OCI-LY7 (cell line): ENCODE results near the gene NLGN4Y.

Source experiments
- EZH2phosphoT487 ChIP-seq: fragments of 200-600 bp; sonication (generic); IDR thresholded peaks from 2 replicates; pipeline ENCODE4 v1.6.1; 2018; ENCODE audit warnings: low read depth, borderline replicate concordance, mild to moderate bottlenecking, mixed run types, antibody characterized with exemption, low read length, moderate library complexity, mixed read lengths
- TF ChIP-seq, protein P1 (sequence below): fragments of 200-600 bp; sonication (generic); conservative IDR thresholded peaks from 2 replicates; pipeline ENCODE4 v1.5.1; 2014; ENCODE audit warnings: mild to moderate bottlenecking, antibody characterized with exemption, low read length, moderate library complexity, mixed read lengths

DNA sequence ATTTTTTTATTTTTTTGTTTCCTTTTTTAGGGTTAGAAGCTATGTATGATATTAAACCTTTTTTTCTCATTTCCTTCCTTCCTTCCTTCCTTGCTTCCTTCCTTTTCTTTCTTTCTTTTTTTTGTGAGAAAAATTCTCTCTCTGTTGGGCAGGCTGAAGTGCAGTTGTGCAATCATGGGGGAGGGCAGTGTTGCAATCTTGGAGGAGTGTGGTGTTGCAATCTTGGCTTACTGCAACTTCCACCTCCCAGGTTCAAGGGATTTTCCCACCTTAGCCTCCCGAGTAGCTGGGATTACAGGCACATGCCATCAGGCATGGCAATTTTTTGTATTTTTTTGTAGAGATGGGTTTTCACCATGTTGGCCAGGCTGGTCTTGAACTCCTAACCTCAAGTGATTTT lies 326.4 kb downstream of the NLGN4Y start:
- TF ChIP-seq, protein P1, sequence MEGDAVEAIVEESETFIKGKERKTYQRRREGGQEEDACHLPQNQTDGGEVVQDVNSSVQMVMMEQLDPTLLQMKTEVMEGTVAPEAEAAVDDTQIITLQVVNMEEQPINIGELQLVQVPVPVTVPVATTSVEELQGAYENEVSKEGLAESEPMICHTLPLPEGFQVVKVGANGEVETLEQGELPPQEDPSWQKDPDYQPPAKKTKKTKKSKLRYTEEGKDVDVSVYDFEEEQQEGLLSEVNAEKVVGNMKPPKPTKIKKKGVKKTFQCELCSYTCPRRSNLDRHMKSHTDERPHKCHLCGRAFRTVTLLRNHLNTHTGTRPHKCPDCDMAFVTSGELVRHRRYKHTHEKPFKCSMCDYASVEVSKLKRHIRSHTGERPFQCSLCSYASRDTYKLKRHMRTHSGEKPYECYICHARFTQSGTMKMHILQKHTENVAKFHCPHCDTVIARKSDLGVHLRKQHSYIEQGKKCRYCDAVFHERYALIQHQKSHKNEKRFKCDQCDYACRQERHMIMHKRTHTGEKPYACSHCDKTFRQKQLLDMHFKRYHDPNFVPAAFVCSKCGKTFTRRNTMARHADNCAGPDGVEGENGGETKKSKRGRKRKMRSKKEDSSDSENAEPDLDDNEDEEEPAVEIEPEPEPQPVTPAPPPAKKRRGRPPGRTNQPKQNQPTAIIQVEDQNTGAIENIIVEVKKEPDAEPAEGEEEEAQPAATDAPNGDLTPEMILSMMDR, result no peak
- TF ChIP-seq EZH2phosphoT487, result no peak
